PC-3 (cell line): ENCODE results near the gene RHCE.
"Not testable (repeated sequence)": the region's sequence is repeated elsewhere in the genome, so short reads cannot be mapped to it uniquely, and the experiment has no call there.

Source experiments
- CTCF ChIP-seq: fragments of 300-600 bp; sonication (generic); conservative IDR thresholded peaks from 2 replicates; pipeline ENCODE4 v1.5.1; 2017; ENCODE audit warnings: antibody characterized with exemption, low read depth, mild to moderate bottlenecking, low read length
- EZH2 ChIP-seq: fragments of 300-600 bp; sonication (generic); IDR thresholded peaks from one replicate; pipeline ENCODE4 v1.6.1; 2017; ENCODE audit warnings: antibody characterized with exemption, mild to moderate bottlenecking, low read length; ENCODE audit not compliant: unreplicated experiment

- not testable (repeated sequence) for TF ChIP-seq CTCF, EZH2
These were observed 2.6 kb upstream of the RHCE start for GRCh38 chr1:25423206-25423605.
